ENCODE measurements around the gene PCDHGA1.
A peak's percentile ranks its signal among the peaks of the same experiment; 100 is the strongest.

PCDHGA1 gene

GRCh38 chr5:141475625-141476131, 145.4 kb downstream of the PCDHGA1 start, which contains the start of gene PCDHGC3 (continued):
- TF ChIP-seq ZBTB11 (tag by site-specific recombination; conservative IDR thresholded peaks at IDR 0.05; ENCODE audit: low read depth), result peak; percentile 26; the same call in 1 of the 2 replicates
- TF ChIP-seq ZNF626 (tag by site-specific recombination; IDR thresholded peaks at IDR 0.05), result no peak
- peak; percentile 94 for TF ChIP-seq ZXDB (tag by site-specific recombination; IDR thresholded peaks at IDR 0.05)
- TF ChIP-seq ZNF354C (tag by site-specific recombination; IDR thresholded peaks at IDR 0.05; ENCODE audit: borderline replicate concordance, low read depth), result no peak
- TF ChIP-seq ZNF843 (tag by site-specific recombination; IDR thresholded peaks at IDR 0.05), result 0 out of 2 replicates have a peak, but pooled peaks have one; percentile 9
- 0 out of 2 replicates have a peak, but pooled peaks have one; percentile 39 for TF ChIP-seq ZNF501 (tag by site-specific recombination; IDR thresholded peaks at IDR 0.05)
- TF ChIP-seq ZBTB17 (tag by site-specific recombination; IDR thresholded peaks at IDR 0.05), result peak; percentile 73
- TF ChIP-seq TRIM28 (IDR thresholded peaks at IDR 0.05; ENCODE audit: borderline replicate concordance, low read length), result peak; percentile 87
- no peak for TF ChIP-seq ZNF10 (tag by site-specific recombination; IDR thresholded peaks at IDR 0.05)
- TF ChIP-seq ZNF280D (tag by site-specific recombination; IDR thresholded peaks at IDR 0.05), result no peak
- peak; percentile 57; the same call in 1 of the 2 replicates for TF ChIP-seq PRDM1 (tag by site-specific recombination; IDR thresholded peaks at IDR 0.05)
- peak; percentile 78 for TF ChIP-seq ZBTB8A (tag by site-specific recombination; IDR thresholded peaks at IDR 0.05)

GRCh38 chr5:141476132-141476911, 146.0 kb downstream of the PCDHGA1 start:
- CTCF ChIA-PET, result interaction anchor here (0.6 to 2.1 kb wide), 14 partner anchors 10 to 157 kb away, joined by 3 to 16 read pairs (median 5); partner anchors contain the start of genes PCDHGA11 and PCDHGB7
- no peaks in the 10 kb centered on the region for H3K36me3 ChIP-seq (ENCODE audit: control insufficient read depth in 2 of 2, insufficient read depth in 1 of 2, low read length in 2 of 2)
- H3K4me1 ChIP-seq (ENCODE audit: control insufficient read depth, insufficient read depth, low read length), result 0 out of 2 replicates have a peak, but pooled peaks cover 4% of the 10 kb centered on the region
- POLR2A ChIA-PET, result interaction anchor here (0.8 to 1.8 kb wide), 8 partner anchors 9 to 81 kb away, joined by 3 to 11 read pairs (median 5); partner anchors contain the start of genes PCDHGC4 and PCDHGC5
- H3K27ac ChIP-seq (ENCODE audit: extremely low read depth, low read depth, low read length), result peak overlapping the region; percentile 43; the same call in 1 of the 2 replicates
- peak overlapping the region; percentile 44 for H3K4me3 ChIP-seq (ENCODE audit: low read depth, low read length)
- no peaks in the 10 kb centered on the region for H3K9me3 ChIP-seq (ENCODE audit: control insufficient read depth, insufficient read depth, low read depth, low read length)
- TF ChIP-seq ZNF341 (tag by site-specific recombination; IDR thresholded peaks at IDR 0.05; ENCODE audit: low read depth) (0 out of 2 replicates have a peak, but pooled peaks have one; percentile 14), ZBTB6 (tag by site-specific recombination; IDR thresholded peaks at IDR 0.05) (peak; percentile 24; the same call in 1 of the 2 replicates), ZNF660 (tag by site-specific recombination; IDR thresholded peaks at IDR 0.05) (no peak; the same call in 1 of the 2 replicates), TRIM28 (IDR thresholded peaks at IDR 0.05; ENCODE audit: borderline replicate concordance, low read length) (0 out of 2 replicates have a peak, but pooled peaks have one; percentile 63), ZBTB44 (tag by site-specific recombination; IDR thresholded peaks at IDR 0.05) (no peak), ZBTB11 (tag by site-specific recombination; conservative IDR thresholded peaks at IDR 0.05; ENCODE audit: low read depth) (0 out of 2 replicates have a peak, but pooled peaks have one; percentile 5), GLIS2 (tag by site-specific recombination; IDR thresholded peaks at IDR 0.05) (no peak), ZSCAN23 (tag by site-specific recombination; IDR thresholded peaks at IDR 0.05) (0 out of 2 replicates have a peak, but pooled peaks have one; percentile 22), ZBTB17 (tag by site-specific recombination; IDR thresholded peaks at IDR 0.05) (peak; percentile 19), ZBTB8A (tag by site-specific recombination; IDR thresholded peaks at IDR 0.05) (peak; percentile 44; the same call in 1 of the 2 replicates), SALL2 (tag by site-specific recombination; IDR thresholded peaks at IDR 0.05; ENCODE audit: borderline replicate concordance) (no peak), ZNF2 (tag by site-specific recombination; IDR thresholded peaks at IDR 0.05) (0 out of 2 replicates have a peak, but pooled peaks have one; percentile 14)
